SW480 (cell line): Measurements from ENCODE around the gene RPS19BP1.
A peak's percentile ranks its signal among the peaks of the same experiment; 100 is the strongest.
"Not testable (repeated sequence)": the region's sequence is repeated elsewhere in the genome, so short reads cannot be mapped to it uniquely, and the experiment has no call there.

ENCODE experiments used
- DNase-seq: peaks from one replicate; pipeline ENCODE4 v3.0.0-alpha.2; 2016; ENCODE audit warnings: low spot score

Gene RPS19BP1

DNA sequence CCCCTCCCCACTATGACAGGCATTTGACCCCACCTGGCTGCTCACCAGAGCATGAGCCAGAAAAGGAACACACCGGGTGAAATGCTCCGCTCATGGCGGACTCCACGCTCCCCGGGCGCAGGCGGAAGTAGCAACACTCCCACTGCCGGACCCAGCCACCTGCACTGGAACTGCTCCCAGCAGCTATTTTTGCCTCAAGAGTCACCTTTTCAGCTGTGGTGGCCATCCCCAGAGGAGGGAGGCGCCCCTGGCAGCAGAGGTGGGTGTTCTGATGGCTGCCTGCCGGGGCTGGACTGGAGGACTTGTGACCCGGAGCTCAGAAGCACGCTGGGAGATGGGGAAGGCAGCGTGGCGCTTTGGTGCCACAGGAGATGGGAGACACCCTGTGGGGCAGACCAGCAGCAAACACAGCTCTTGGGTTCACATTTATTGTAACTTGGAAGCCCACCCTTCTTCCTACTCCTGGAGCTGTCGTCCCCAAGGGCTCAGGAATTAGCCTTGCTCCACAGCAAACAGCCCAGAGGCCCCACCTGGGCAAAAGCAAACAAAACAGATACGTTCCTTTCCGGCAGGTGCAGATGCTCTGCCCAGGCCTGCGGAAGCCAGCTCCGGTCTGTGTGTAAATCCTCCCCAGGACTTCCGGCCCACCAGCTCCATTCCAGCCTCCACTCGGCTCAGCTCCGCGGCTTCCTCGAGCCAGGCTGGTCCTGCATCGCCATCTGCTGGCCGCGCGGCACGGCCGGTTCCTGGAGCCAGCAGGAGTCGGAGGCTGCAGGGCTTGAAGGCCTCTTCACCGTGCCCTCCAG, 3.7 kb downstream of the RPS19BP1 start:
- peak; percentile 93 for DNase-seq

DNA sequence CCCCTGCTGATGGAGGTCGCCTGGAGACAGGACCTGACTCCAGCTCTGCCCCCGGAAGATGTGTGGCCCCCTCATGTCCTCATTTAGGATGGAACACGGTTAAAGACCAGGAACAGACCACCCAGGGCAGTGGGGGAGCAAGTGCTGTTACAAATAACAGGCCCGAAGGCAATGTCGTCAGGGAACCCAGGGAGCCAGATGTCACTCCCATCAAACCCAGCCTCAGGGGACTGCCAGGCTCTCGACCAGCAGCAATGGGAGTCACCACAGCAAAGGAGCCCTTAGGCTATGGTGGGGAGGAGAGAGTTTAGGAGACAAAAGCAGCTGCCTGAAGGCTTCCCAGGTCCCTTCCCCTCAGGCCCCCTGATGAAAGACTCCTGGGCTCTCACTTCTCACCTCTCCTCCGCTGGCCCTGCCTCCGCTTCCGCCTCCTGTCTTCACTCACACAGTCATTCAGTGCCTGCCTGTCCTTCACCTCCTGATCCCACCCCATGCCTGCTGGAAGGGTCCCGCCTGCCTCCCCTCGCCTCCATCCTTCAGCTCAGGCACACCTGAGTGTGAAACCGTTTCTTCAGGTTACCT, 4.4 kb downstream of the RPS19BP1 start:
- DNase-seq: peak; percentile 20

DNA sequence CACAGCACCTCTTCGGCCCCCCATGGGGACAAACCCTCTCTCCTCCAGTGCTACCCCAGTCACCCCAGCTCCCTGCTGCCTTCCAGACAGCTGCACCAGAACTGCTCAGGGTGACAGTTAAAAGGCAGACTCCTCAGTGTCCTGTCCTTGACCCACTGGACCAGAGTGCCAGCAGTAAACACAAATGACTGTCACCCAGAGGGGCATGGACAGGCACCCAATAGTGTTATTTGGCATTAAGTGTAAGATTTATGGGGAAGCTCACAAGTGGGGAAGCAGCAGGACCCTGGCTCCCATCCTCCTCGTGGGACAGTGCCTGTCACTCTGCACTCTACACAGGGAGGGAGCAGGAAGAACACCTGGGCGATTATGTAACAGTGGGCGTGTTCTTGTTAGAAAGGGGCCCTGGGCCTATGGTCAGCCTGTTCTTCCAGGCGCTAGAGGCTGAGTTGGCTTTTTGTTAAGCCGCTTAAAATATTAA, 5.0 kb downstream of the RPS19BP1 start:
- peak; percentile 58 for DNase-seq

DNA sequence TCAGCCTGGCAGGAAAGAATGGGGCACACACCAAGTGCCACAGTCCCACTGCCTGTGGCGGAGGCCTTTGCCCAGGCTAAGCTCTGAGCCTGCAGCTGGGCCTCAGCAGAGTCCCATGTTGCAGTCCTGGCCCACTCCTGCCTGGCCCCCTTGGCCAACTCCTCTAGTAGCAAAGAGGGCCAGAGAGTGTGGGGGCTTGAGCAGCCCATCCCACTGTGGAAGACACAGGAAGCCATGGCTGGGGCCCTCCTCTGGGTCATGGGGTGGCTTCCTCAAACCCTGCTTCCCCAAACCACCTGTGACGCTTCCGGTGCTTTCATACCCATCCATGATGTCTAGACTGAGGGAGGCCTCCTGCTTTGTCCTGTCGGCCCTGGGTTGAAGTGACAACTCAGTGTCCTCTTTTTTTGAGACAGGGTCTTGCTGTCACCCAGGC, 5.8 kb downstream of the RPS19BP1 start:
- DNase-seq: no peak

DNA sequence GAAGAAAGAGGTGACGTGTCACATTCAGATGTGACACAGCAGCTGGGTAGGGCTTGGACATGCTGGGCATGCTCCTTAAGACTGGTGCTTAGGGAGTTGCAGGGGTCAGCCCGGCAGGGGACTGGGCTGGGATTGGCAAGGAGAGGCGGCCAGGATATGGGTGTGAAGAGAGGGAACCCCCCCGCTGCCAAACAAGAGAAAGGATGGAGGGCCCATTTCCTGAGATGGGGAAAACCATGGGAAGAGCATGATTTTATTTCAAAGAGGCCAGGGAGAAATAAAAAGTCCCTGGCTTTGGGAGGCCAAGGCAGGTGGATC, 6.9 kb downstream of the RPS19BP1 start:
- DNase-seq: no peak

DNA sequence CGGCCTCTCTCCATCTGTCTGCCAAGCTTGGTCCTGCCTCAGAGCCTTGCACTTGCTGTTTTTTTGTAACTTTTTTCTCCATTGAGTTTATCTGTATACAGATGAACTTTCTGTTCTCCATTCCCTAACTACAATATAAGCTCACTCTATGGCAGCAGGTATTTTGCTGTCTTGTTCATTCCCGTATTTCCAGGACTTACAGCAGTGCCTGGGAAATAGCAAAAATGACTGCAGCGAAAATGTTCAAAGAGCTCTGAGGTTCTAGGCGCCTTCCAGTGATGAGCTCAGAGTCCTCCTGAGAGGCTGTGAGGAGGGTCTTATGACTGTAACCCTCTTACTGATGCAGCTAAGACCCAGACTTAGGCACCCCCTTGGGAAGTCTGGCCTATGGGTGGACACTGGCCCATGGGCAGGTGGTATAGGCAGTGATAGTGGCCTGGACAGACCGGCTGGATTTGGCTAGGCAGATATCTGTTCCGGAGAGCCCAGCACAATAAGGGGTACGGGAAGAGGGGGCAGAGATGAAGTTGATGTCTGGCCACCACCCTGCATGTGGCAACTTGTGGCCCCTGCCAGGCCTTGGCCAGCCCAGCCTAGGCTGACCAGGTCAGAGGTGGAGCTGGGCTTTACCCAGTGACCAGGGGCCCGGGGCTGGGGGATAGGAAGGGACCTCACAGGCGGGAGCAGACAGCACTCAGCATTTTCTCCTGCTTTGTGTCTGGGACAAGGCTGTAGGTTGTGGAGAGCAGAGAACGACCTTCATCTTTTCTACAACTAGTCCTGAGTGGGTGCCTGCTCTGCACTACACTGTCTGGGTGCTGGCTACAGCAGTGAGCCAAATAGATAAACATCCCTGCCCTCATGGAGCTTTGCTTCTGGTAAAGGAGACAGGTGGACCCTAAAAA, 7.5 kb downstream of the RPS19BP1 start:
- DNase-seq: no peak

DNA sequence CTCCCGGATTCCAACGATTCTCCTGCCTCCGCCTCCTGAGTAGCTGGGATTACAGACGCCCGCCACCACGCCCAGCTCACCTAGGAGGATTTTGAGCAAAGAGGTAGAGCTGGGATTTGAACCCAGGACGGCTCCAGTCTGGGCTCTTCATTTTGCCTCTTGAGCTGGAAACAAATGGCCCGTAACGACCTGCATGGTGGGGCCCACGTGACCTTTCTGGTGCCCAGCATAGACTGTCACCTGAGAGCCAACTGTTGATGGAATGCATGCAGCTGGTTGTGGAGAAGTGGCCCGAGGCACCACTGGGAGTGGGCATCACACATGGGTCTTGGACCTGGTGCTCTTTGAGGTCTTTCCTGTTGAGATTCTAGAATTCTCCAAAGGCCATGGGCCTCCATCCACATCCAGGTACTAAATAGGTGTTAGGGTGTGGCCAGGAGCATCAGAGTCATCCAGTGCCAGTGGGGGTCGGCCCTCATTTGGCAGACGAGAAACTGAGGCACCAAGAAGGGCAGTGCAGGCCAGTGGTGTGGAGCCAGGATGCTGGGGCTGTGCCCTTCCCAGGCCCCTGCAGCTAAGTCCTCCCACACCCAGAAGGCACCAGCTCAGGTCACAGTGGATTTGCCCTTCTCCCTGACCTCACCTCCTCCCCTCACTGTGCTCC, 8.3 kb downstream of the RPS19BP1 start:
- no peak for DNase-seq

DNA sequence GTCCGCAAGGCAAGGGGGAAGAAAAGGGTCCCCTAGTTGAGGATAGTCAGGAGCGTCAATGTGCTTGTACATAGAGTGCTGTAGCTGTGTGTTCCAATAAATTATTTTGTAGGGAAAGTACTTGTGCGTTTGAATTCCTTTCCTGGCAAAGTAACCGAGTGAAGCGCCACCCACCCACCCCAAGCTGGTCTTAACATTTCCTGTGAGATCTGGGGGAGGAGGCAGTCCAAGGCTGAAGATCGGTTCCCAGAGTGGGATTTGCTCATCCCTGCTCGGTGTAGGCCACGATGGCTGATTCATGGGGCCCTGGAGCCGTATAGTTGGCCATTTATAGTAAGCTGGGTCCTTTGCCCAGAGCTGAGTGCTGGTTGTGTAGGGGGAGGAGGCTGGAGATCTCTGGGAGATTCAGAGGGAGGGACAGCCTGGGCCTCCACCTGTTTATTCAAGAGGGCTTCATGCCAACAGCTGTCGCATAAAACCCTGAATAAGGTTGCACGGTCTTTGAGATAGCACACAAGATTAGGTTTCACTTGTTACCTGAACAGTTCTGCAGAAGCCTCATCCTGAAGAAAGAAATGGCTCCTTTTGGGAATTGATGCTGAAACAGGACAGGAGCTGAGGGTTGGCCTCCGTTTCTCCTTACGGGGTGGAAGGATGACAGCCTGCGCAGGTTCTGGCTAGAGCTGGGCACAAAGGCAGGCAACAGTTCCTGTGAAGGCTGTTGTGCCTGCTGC, 9.8 kb downstream of the RPS19BP1 start:
- no peak for DNase-seq

DNA sequence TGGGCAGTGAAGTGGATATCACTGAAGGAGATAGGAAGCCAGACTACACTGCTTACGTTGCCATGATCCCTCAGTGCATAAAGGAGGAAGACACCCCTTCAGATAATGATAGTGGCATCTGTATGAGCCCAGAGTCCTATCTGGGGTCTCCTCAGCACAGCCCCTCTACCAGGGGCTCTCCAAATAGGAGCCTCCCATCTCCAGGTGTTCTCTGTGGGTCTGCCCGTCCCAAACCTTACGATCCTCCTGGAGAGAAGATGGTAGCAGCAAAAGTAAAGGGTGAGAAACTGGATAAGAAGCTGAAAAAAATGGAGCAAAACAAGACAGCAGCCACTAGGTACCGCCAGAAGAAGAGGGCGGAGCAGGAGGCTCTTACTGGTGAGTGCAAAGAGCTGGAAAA, 10.5 kb downstream of the RPS19BP1 start:
- not testable (repeated sequence) for DNase-seq

GRCh38 chr22:39521106-39521885, 11.3 kb downstream of the RPS19BP1 start:
- peak; percentile 60 for DNase-seq

DNA sequence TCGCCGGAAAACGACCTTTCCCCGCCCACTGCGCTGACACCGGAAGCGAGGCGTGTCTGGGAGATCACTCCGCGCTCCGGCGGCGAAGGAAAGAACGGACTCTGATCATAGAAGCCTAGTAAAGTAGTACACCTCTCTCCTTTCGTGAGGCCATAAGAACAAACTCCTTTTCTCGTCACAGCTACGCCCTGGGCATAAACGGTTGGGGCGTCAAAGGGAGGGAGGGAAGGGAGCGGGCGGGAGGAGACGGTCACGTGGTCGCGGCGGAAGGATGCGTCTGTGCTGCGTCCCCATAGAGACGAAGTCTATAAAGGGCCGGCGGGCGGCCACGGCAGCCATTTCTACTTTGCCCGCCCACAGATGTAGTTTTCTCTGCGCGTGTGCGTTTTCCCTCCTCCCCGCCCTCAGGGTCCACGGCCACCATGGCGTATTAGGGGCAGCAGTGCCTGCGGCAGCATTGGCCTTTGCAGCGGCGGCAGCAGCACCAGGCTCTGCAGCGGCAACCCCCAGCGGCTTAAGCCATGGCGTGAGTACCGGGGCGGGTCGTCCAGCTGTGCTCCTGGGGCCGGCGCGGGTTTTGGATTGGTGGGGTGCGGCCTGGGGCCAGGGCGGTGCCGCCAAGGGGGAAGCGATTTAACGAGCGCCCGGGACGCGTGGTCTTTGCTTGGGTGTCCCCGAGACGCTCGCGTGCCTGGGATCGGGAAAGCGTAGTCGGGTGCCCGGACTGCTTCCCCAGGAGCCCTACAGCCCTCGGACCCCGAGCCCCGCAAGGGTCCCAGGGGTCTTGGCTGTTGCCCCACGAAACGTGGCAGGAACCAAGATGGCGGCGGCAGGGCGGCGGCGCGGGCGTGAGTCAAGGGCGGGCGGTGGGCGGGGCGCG, 12.1 kb downstream of the RPS19BP1 start, which contains the start of gene ATF4:
Gene ATF4, plus strand, starts transcription at position 337 of the 880 bp plus-strand sequence. CDS start 884 bp downstream, outside the sequence.
- no peak for DNase-seq

GRCh38 chr22:39519681-39520225, 12.8 kb downstream of the RPS19BP1 start:
- peak; percentile 99 for DNase-seq

DNA sequence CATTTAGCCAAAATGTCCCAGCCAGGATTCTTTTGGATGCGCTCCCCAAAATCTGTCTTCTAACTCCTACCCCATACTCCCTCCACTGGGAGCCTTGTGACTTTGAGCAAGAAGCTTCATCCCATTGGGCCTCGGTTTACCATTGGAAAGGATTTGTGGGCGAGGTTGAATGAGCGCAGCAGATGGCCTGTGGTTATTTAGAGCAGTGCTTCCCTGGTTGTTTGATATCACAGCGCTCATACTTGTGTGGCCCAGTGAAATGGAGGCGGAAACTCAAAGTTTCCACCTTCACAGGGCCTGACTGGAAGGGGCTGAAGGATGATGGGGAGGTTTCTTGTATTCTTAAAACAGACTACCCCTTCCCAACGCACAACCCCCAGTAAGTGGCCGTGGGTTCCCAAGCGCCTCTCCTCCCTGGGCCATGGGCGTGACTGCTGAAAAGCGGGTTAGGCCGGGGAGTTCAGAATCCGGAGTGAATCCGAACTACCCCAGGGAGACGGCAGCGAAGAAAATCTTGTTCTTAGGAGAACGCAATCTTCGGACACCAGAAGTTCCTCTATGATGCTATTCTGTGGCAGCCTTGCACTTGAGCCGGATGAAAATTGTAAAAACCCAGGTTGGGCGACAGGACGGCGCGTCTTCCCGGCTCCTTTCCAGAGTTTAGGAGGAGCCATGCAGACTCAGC, 13.4 kb downstream of the RPS19BP1 start:
- DNase-seq: no peak

- no peak for DNase-seq
Measured at GRCh38 chr22:39518144-39518786, 14.3 kb downstream of the RPS19BP1 start.

GRCh38 chr22:39517470-39517869, 15.1 kb downstream of the RPS19BP1 start:
- DNase-seq: no peak

DNA sequence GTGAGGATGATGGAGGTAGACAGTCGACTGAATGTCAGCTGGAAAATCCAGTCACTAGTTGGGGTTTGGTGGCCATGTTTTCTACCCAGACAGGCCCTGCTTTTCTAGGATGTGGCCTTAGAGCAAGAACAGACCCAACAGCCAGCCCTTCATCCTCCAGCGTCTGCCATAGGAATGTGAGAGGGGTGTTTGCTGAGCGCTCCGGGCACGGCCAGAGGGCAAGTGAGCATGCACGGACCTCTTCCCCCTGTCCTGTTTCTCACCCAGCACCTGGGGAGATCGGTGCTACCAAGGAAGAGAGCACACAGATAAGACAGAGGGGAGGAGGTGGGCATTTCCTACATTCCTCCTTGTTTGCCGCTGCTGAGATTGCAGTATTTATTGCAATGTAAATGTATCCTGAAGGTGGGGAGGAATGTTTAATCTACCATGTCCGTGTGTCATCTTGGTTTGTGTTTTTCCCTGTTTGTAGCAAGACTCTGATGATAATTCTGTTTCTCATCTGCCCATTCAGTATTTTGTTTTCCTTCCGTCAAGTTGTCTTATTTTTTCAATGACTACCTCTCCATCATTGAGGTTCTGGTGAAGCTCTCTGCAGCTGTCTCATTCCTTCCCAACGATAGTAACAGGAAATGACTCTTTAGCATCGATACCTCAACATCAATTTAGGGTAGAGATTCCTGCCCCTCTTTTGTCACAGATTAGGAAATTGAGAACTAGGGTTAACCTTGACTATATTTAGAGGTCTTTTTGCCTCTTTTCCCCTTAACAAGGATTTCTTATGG, 17.1 kb downstream of the RPS19BP1 start:
- DNase-seq: no peak

GRCh38 chr22:39514373-39514973, 18.1 kb downstream of the RPS19BP1 start:
- no peak for DNase-seq
